NCI-H1105 (cell line): Measurements from ENCODE around the gene PTCSC3.
"Not testable (repeated sequence)": the region's sequence is repeated elsewhere in the genome, so short reads cannot be mapped to it uniquely, and the experiment has no call there.

Experiments used
- DNase-seq: peaks from one replicate; lab custom pipeline; 2025; lab: John Stamatoyannopoulos, UW

The PTCSC3 gene

GRCh38 chr14:36173161-36173560 is 3.4 kb downstream of the PTCSC3 start:
- no peak for DNase-seq

- DNase-seq = no peak
Measured at GRCh38 chr14:36171607-36172006, 4.9 kb downstream of the PTCSC3 start.

DNA sequence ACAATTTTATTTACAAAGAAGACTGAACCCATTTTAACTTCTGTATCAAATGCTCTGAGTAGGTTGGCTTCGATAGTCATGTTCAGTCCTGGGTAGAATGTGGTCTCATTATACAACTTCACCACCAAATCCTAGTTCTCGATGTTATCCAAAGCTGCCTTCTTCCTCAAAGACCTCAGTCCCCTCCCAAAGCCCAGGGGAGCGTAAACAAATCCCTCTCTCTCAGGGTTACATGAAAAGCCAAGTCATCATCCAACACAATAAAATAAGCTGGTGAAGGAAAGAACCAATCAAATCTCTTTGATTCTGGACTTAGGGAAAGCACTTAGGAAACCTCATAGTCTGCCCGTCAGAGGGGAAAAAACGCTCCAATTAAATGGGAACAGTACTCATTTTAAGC is 9.1 kb downstream of the PTCSC3 start:
- no peak for DNase-seq

- no peak for DNase-seq
Measured at GRCh38 chr14:36163451-36163850, 13.1 kb downstream of the PTCSC3 start.

GRCh38 chr14:36162267-36162666 is 14.3 kb downstream of the PTCSC3 start:
- DNase-seq = no peak

DNA sequence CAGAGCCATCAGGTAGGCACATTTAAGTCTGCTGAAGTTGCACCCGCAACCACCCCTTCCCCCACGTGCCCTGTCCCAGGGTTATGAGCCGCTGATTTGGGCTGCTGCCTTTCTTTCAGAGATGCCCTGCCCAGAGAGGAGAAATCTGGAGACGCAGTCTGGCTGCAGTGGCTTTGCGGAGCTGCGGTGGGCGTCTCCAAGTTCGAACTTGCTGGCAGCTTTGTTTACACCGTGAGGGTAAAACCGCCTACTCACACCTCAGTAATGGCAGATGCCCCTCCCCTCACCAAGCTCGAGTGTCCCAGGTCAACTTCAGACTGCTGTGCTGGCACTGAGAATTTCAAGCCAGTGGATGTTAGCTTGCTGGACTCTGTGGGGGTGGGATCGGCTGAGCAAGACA is 14.7 kb downstream of the PTCSC3 start:
- DNase-seq = no peak

GRCh38 chr14:36151335-36151734 is 25.2 kb downstream of the PTCSC3 start:
- DNase-seq = no peak

- DNase-seq = no peak
Measured at GRCh38 chr14:36134038-36134437, 42.5 kb downstream of the PTCSC3 start.

DNA sequence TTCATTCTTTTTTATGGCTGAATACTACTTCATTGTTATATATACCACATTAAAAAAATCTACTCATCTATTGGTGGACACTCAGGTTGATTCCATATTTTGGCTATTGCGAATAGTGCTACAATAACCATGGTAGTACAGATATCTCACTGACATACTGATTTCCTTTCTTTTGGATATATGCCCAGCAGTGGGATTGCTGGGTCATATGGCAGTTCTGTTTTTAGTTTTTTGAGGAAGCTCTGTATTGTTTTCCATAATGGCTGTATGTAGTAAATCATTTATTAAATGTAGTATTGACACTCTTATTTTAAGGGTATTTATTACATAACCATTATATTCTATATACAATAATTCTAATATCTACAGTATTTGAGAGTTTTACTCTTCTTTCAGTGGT is 43.7 kb downstream of the PTCSC3 start:
- DNase-seq = no peak

- no peak for DNase-seq
Measured at GRCh38 chr14:36130186-36130585, 46.3 kb downstream of the PTCSC3 start.

DNA sequence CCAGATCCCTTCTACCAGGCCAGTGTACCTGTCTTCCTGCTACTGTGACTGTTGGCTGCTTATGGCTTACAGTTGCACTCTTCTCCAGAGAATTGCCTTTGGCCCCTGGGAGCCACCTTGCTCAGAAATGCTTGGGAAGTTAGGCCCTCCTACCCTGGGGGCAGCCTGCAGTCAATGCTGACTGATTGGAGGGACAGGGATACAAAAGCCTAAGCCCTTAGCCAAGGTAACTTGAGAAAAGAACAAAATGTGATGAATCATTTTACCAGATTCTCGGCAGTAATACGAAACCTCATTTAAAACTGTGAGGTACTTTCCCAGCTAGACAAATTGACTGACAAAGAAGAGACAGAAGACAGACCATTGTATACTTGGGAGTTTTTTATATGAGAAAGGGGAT is 47.3 kb downstream of the PTCSC3 start:
- DNase-seq = no peak

DNA sequence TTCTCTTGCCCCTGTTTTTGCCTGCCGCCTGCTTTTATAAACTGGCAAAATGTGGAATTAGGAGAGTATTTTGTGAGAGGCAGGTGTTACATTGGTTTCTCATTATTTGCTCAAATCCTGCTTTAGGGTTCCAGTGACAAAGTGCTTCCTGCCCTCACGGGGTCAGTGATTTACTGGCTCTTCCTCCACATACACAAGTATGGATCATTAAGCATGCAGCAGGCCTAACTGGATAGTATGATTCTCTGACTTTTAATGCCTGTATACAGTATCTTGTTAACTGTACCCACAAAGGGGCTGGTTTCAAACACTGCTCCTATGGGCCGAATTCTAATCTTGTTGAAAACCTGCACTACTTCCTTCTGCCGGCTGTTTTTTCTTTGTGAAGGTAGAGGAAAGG is 63.2 kb downstream of the PTCSC3 start:
- DNase-seq = no peak

DNA sequence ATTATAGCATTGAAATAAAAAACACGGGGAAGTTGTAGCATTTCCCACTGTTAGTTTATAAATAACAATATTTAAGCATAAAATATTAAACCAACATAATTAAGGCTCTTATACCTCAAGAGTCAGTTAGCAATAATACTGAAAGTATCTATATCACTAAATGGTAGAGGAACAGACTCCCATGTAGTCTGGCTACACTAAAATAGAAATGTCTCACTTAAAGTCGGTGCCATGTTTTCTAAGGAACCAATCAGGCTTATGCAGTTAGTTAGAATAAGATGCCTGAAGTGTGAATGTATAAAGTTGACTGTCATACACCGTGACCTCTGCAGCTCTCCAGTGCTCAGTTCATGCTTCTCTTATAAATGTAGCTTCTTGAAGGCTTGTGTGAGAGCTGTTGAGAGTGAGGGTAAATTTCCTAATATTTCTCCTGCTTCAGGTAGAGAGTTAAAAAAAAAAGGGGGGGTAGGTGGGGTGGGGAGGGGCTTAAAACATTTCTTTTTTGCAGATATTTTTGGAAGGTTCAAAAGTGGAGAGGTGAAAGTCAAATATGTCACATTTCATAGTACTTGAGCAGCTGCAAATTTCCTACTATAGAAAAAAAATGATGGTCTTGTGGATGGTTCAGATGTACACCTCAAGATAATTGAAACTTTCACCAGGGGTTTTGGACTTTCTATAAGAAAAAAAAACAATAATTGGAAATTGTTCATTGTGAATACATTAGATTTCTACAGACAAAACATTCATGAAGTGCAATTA is 64.5 kb downstream of the PTCSC3 start:
- no peak for DNase-seq

- DNase-seq = peak; percentile 27
Measured at GRCh38 chr14:36105401-36105800, 71.1 kb downstream of the PTCSC3 start.

- DNase-seq = not testable (repeated sequence)
Measured at GRCh38 chr14:36104258-36104657, 72.3 kb downstream of the PTCSC3 start.

- no peak for DNase-seq
Measured at GRCh38 chr14:36099619-36100018, 76.9 kb downstream of the PTCSC3 start.

DNA sequence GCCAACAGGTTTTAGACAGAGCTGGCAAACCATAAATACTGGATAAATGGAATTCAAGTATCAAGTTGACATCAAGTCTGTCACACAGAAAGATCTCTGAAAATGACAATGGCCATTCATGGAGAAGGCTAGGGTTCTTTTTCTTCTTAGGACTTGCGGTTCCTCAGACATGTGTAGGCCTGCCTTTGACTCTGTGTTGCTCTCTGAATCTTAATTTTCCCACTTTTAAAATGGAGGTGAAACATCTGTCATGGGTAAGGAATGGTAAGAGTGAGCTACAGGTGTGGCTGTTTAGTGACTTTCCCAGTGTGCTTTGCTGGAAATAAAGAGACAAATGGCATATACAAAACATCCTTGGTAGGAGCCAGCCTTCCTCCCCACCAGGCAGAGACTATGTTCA is 79.2 kb downstream of the PTCSC3 start:
- no peak for DNase-seq

DNA sequence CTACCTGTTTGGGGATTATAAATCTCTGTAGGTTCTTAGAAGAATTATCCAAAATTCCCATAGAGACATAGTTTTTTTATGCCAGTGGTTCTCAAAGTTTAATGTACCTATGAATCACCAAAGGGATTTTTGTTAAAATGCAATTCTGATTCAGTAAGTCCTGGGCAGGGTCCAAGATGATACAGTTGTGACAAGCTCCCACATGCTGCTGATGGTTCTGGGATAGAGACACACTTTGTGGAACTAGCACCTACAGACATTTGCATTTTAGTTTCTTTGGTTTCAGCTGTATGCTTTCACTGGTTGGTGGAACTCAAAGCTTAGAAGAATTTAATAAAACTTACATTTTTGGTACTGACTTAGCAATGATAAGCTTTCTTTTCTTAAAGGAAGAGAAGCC is 80.4 kb downstream of the PTCSC3 start:
- no peak for DNase-seq

DNA sequence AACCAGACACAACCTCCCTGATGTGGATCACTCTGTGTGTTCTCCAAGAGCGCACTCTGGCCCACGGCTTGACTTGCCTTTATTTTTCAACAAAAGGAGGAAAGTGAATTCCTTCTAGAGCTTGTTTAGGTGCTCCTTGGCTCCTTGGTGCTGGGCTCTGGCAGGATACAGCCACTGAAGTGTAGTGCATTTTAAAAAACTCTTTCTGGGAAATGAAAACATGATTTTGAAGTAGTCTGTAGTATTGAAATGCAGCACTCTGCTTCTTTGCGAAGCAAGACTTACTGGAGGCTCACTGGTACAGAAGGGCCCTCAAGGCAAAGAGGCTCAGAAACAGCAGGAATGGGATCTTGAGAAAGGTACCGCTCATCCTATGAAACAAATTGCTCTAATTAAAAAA is 81.6 kb downstream of the PTCSC3 start:
- DNase-seq = no peak

DNA sequence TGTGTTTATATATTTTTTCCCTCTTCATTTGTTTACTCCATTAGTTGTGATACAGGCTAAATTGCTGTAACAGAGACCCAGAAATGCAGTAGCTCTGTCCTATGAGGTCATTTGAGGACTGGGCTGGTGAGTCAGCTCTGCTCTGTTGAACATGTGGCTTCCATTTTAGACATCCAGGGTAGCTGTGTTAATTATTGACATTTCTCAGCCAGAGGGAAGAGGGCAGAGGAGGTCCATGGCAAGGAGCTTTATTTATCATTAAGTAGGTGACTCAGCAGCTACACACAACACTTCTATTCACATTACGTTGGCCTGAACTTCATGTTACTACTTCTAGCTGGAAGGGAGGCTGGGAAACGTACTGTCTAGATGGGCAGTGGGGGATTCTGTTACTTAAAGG is 85.4 kb downstream of the PTCSC3 start:
- no peak for DNase-seq

DNA sequence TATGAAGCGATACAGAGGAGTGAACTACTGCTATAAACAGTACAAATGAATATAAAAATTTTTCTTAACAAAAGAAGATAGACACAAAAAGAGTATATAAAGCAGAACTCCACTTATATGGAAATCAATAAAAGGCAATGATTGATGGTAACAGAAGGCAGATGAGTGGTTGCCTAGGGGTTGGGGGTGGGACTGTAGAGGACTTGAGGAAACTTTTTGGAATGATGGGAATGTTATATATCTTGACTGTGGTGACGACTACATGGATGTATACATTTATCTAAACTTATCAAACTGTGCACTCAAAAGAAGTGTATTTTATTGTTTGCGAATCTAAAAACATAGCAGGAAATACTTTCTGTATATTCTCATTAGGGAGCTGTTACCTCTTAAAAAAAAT is 89.1 kb downstream of the PTCSC3 start:
- DNase-seq = no peak

DNA sequence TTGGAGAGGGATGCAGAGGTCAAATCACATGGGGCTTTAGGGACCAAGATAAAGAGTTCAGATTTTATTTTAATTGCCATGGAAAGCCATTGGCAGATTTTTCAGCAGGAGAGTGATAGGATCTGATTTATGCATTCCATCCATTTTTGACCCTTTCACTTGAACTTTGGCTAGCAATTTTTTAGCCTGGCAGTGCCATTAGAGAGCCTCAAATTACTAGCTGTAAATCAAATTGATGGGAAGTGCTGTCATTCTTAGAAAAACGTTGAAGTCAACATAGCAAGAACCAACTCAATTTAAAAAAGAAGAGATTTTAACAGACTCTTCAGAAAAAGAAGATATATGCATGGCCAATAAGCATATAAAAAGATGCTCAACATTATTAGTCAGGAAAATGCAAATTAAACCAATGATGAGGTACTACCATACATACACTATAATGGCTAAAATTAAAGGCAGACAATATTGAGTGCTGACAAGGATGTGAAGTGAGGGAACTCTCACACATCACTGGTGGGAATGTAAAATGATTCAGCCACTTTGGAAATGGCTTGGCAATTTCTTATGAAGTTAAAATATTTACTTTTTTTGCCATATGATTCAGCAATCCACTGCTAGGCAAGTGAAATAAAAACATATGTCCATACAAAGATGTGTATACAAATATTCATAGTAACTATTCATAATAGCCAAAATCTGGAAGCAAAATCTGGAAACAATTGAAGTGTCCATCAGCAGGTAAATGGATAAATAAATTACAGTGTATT is 89.7 kb downstream of the PTCSC3 start:
- DNase-seq = no peak

DNA sequence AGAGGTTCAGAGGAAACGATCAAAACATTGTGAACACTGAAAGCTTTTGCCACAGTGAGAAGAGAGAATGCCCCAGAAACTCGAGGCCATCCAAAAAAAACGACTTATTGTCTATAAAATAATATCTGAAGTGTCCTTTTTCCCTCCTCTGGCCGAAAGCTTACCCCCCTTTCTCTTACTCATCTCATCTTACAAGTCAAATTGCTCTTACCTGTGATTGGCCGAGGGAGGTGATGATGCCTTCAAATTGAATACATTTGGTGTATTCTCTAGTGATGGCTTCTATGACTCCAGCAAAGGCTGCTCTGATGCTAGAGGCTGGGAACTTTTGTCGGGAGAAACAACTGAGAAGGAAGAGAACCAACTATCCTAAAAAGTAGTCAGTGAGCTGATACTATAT is 90.7 kb downstream of the PTCSC3 start:
- no peak for DNase-seq
